HCT116 (cell line): Measurements from ENCODE around the gene PRKCH. TPM values are rescaled to one million over a fixed set of nuclear protein-coding genes. Genes with fewer than 3 reads are reported as not detected.
"Not testable (repeated sequence)": the region's sequence is repeated elsewhere in the genome, so short reads cannot be mapped to it uniquely, and the experiment has no call there.

Source experiments
- ATAC-seq: fragments of 200-7000 bp; cut with Tn5 transposase; 2 replicates; pipeline ENCODE4 v1.9.1; 2020; ENCODE audit warnings: mild to moderate bottlenecking, moderate library complexity
- BruUV-seq: library from RNA; stranded (reverse); fragments of 400-500 nt; replicated peaks from 2 replicates; lab custom pipeline; 2021; lab: Mats Ljungman, UMichigan
- CTCF ChIA-PET: fragments of 300-600 bp; sonication (Branson Sonifier 250); formaldehyde crosslinking; loops from one replicate; lab custom pipeline; 2021; ENCODE audit warnings: antibody characterized with exemption; lab: Charles Lee
- POLR2A ChIA-PET: fragments of 300-600, 350-600 bp; sonication (Branson Sonifier 250); formaldehyde crosslinking; loops from one replicate; lab custom pipeline; 2021; ENCODE audit warnings: antibody characterized with exemption; lab: Charles Lee
- RAD21 ChIA-PET, 2 experiments: fragments of 300-600 bp; sonication (Branson Sonifier 250); formaldehyde crosslinking; loops; one replicate each; lab custom pipeline; 2023; ENCODE audit warnings: low total read pairs in 2 of 2; ENCODE audit not compliant: uncharacterized antibody in 2 of 2, unreplicated experiment in 2 of 2, low non-redundant PET in 1 of 2; lab: Charles Lee
- DNase-seq: peaks from one replicate; pipeline ENCODE4 v3.0.0-alpha.2; 2010; ENCODE audit warnings: low read depth, low spot score
- H2AFZ ChIP-seq: fragments of 200-600 bp; shearing (Covaris generic), sonication (generic); 2 replicates; pipeline ENCODE4 v1.6.1; 2017; ENCODE audit warnings: low read depth, mixed run types, mixed read lengths, antibody characterized with exemption, low read length; ENCODE audit not compliant: poor library complexity, severe bottlenecking
- H3K27ac ChIP-seq: 2 replicates; pipeline ENCODE4 v1.5.1; 2012; ENCODE audit warnings: low read depth, low read length
- H3K27me3 ChIP-seq: fragments of 200-600 bp; sonication (generic); 2 replicates; pipeline ENCODE4 v1.6.1; 2016; ENCODE audit warnings: mixed run types, low read length, mixed read lengths; ENCODE audit not compliant: insufficient read depth
- H3K36me3 ChIP-seq, 2 experiments: fragments of 200-500 bp in 1 of 2; fragments of 200-600 bp in 1 of 2; sonication (Bioruptor generic) in 1 of 2; sonication (generic) in 1 of 2; 2 replicates each; pipeline versions ENCODE4 v1.5.1 to v1.6.1; 2014 to 2016; ENCODE audit warnings: low read length in 2 of 2, inconsistent platforms in 1 of 2, mixed read lengths in 1 of 2, mixed run types in 1 of 2; ENCODE audit not compliant: insufficient read depth in 2 of 2, control insufficient read depth in 1 of 2
- H3K4me1 ChIP-seq, 2 experiments: fragments of 200-600 bp in 1 of 2; sonication (generic) in 1 of 2; 2 replicates each; pipeline versions ENCODE4 v1.5.1 to v1.6.1; 2012 to 2017; ENCODE audit warnings: low read length in 2 of 2, inconsistent platforms in 1 of 2, mild to moderate bottlenecking in 1 of 2, mixed read lengths in 1 of 2, mixed run types in 1 of 2, moderate library complexity in 1 of 2; ENCODE audit not compliant: insufficient read depth in 2 of 2, control insufficient read depth in 1 of 2
- H3K4me2 ChIP-seq: fragments of 200-600 bp; sonication (generic); 2 replicates; pipeline ENCODE4 v1.6.1; 2017; ENCODE audit warnings: mixed run types, low read length, mixed read lengths
- H3K4me3 ChIP-seq, 2 experiments: fragments of 200-600 bp in 1 of 2; sonication (generic) in 1 of 2; replicated peaks in 1 of 2; 2 replicates each; pipeline ENCODE4 v1.5.1; 2011 to 2016; ENCODE audit warnings: low read length in 2 of 2, control low read depth in 1 of 2, low read depth in 1 of 2, mild to moderate bottlenecking in 1 of 2, mixed read lengths in 1 of 2, mixed run types in 1 of 2
- H3K79me2 ChIP-seq: fragments of 200-600 bp; sonication (generic); 2 replicates; pipeline ENCODE4 v1.6.1; 2017; ENCODE audit warnings: mild to moderate bottlenecking, mixed run types, low read length, moderate library complexity, mixed read lengths; ENCODE audit not compliant: insufficient read depth
- H3K9ac ChIP-seq: fragments of 200-600 bp; sonication (generic); 2 replicates; pipeline ENCODE4 v1.6.1; 2016; ENCODE audit warnings: low read length, mixed read lengths
- H3K9me2 ChIP-seq: fragments of 200-600 bp; sonication (generic), shearing (Covaris generic); 2 replicates; pipeline ENCODE4 v1.6.1; 2017; ENCODE audit warnings: mixed run types, mild to moderate bottlenecking, moderate library complexity; ENCODE audit not compliant: insufficient read depth
- H3K9me3 ChIP-seq, 2 experiments: fragments of 200-500 bp in 1 of 2; fragments of 200-600 bp in 1 of 2; sonication (Bioruptor generic) in 1 of 2; sonication (generic) in 1 of 2; 2 replicates each; pipeline ENCODE4 v1.6.1; 2014 to 2017; ENCODE audit warnings: low read length in 2 of 2, mixed read lengths in 2 of 2, inconsistent platforms in 1 of 2, low read depth in 1 of 2, mild to moderate bottlenecking in 1 of 2, mixed run types in 1 of 2, moderate library complexity in 1 of 2; ENCODE audit not compliant: control insufficient read depth in 1 of 2, insufficient read depth in 1 of 2
- H4K20me1 ChIP-seq: fragments of 200-600 bp; sonication (generic), shearing (Covaris generic); 2 replicates; pipeline ENCODE4 v1.6.1; 2017; ENCODE audit warnings: mixed run types, mild to moderate bottlenecking, moderate library complexity; ENCODE audit not compliant: insufficient read depth
- CEBPB ChIP-seq: IDR thresholded peaks from 2 replicates; pipeline ENCODE4 v1.6.1; 2012; ENCODE audit warnings: low read depth
- FOSL1 ChIP-seq: IDR thresholded peaks from 2 replicates; pipeline ENCODE4 v1.6.1; 2012; ENCODE audit warnings: low read depth
- MAX ChIP-seq: IDR thresholded peaks from 2 replicates; pipeline ENCODE4 v1.6.1; 2012
- POLR2AphosphoS5 ChIP-seq: IDR thresholded peaks from 2 replicates; pipeline ENCODE4 v1.6.1; 2011; ENCODE audit warnings: mild to moderate bottlenecking, low read depth, low read length, moderate library complexity
- SIN3A ChIP-seq: IDR thresholded peaks from 2 replicates; pipeline ENCODE4 v1.6.1; 2012; ENCODE audit warnings: low read depth
- ZNF274 ChIP-seq: fragments of 200-500 bp; sonication (Bioruptor generic); IDR thresholded peaks from 2 replicates; pipeline ENCODE4 v1.6.1; 2014; ENCODE audit warnings: mild to moderate bottlenecking, low read depth, low read length, inconsistent platforms
- intact Hi-C: fragments of 100-400 bp; cut with micrococcal nuclease; formaldehyde crosslinking; loops from 2 replicates; pipeline ENCODE4 v1.10.0; 2022
- total RNA-seq: library from RNA; stranded (reverse); gene quantifications from one replicate; pipeline ENCODE4 v1.2.1, GENCODE V29; 2021; ENCODE audit not compliant: unreplicated experiment

Gene PRKCH
- total RNA-seq, 1 experiment from 2014 or later, result 16.6 TPM

GRCh38 chr14:61529360-61529759, 208.0 kb downstream of the PRKCH start:
- peaks cover 71 to 81% of the 10 kb centered on the region in 2 experiments for H3K4me1 ChIP-seq

GRCh38 chr14:61530296-61530695, 208.9 kb downstream of the PRKCH start:
- Histone ChIP-seq H3K4me1 (peaks cover 69 to 81% of the 10 kb centered on the region in 2 experiments), H3K4me2 (no peak overlapping the region)

More at GRCh38 chr14:61529360-61529759, 208.0 kb downstream of the PRKCH start:
- H3K9me3 ChIP-seq, H3K27ac ChIP-seq, H3K27me3 ChIP-seq, H3K36me3 ChIP-seq, H2AFZ ChIP-seq, H3K9me2 ChIP-seq, H3K9ac ChIP-seq, CTCF ChIA-PET, H4K20me1 ChIP-seq, H3K4me2 ChIP-seq, H3K79me2 ChIP-seq, RAD21 ChIA-PET, H3K4me3 ChIP-seq, BruUV-seq, intact Hi-C loops, DNase-seq, ATAC-seq: not testable (repeated sequence)
- POLR2A ChIA-PET, result interaction anchor here (6.7 kb wide), 1 partner anchor 7 kb away, joined by 45 read pairs; no protein-coding TSS in a partner anchor

More at GRCh38 chr14:61530296-61530695, 208.9 kb downstream of the PRKCH start:
- no peaks in the 10 kb centered on the region for H3K9me3 ChIP-seq
- BruUV-seq, result no TSS peak
- no peaks in the 10 kb centered on the region for H3K36me3 ChIP-seq
- intact Hi-C loops, result no loop called here
- ATAC-seq (no peak), DNase-seq (no peak)
- ChIA-PET POLR2A (no interaction called here), RAD21 (no interaction called here), CTCF (no interaction called here)
- H2AFZ ChIP-seq, result no peak overlapping the region
- H3K27me3 ChIP-seq, result no peaks in the 10 kb centered on the region
- no peak overlapping the region for H3K4me3 ChIP-seq
- no peaks in the 10 kb centered on the region for H4K20me1 ChIP-seq
- H3K79me2 ChIP-seq, result no peaks in the 10 kb centered on the region
- H3K9ac ChIP-seq, result no peak overlapping the region
- no peak for TF ChIP-seq SIN3A
- no peak for TF ChIP-seq FOSL1
- no peak for TF ChIP-seq MAX
- TF ChIP-seq POLR2AphosphoS5, result no peak
- TF ChIP-seq ZNF274, result no peak
- TF ChIP-seq CEBPB, result no peak
- H3K9me2 ChIP-seq, result no peaks in the 10 kb centered on the region
- no peak overlapping the region for H3K27ac ChIP-seq
